Gastroesophageal sphincter (tissue), 4 donors: Measurements from ENCODE around the gene DMBX1. TPM values are rescaled to one million over a fixed set of nuclear protein-coding genes. Genes with fewer than 3 reads are reported as not detected.

Source experiments
- ATAC-seq: fragments of 150-250 bp; one replicate; pipeline ENCODE4 v1.9.1; 2016; ENCODE audit warnings: mild to moderate bottlenecking, moderate library complexity
- H3K27ac ChIP-seq, 4 donors: fragments of 200-600 bp; sonication (generic) in 3 of 4; 1 replicate in 3 of 4; 2 replicates in 1 of 4; pipeline ENCODE4 v1.5.1; 2016 to 2019
- H3K27me3 ChIP-seq: fragments of 200-600 bp; sonication (generic); one replicate; pipeline ENCODE4 v1.5.1; 2019
- H3K36me3 ChIP-seq, 2 donors: fragments of 200-600 bp; sonication (generic); one replicate each; pipeline ENCODE4 v1.5.1; 2019; ENCODE audit warnings: control low read depth in 1 of 2
- H3K4me1 ChIP-seq, 3 donors: fragments of 200-600 bp; sonication (generic); 1 replicate in 2 of 3; 2 replicates in 1 of 3; pipeline ENCODE4 v1.5.1; 2016 to 2019; ENCODE audit warnings: control low read depth in 2 of 3
- H3K4me3 ChIP-seq, 2 donors: fragments of 200-600 bp; sonication (generic); one replicate each; pipeline ENCODE4 v1.5.1; 2019; ENCODE audit warnings: mild to moderate bottlenecking in 1 of 2, moderate library complexity in 1 of 2
- H3K9me3 ChIP-seq, 3 donors: fragments of 200-600 bp; sonication (generic); one replicate each; pipeline ENCODE4 v1.5.1; 2017 to 2019; ENCODE audit warnings: control low read depth in 2 of 3
- EP300 ChIP-seq: sonication (generic); formaldehyde crosslinking; IDR thresholded peaks from one replicate; pipeline ENCODE4 v1.6.1; 2017; ENCODE audit warnings: antibody characterized with exemption, mild to moderate bottlenecking
- POLR2A ChIP-seq, 2 donors: fragments of 450-650 bp; IDR thresholded peaks; one replicate each; pipeline ENCODE4 v1.6.1; 2017; ENCODE audit warnings: antibody characterized with exemption in 2 of 2, mild to moderate bottlenecking in 2 of 2, moderate library complexity in 1 of 2
- POLR2AphosphoS5 ChIP-seq: sonication (generic); formaldehyde crosslinking; IDR thresholded peaks from one replicate; pipeline ENCODE4 v1.6.1; 2017; ENCODE audit warnings: antibody characterized with exemption
- WGBS, 2 donors: methylation state at CpG; one replicate each; pipeline ENCODE4 v1.1.5; 2018; ENCODE audit warnings: low coverage in 1 of 2; 5-methylcytosine and 5-hydroxymethylcytosine counted together
- total RNA-seq, 4 donors: library from RNA; depleted of rRNA; stranded (reverse); fragments of >200 nt; gene quantifications; one replicate each; pipeline ENCODE4 v1.1.0, GENCODE V29; 2016
- TF ChIP-seq, protein P1 (sequence below), 4 experiments: fragments of 200-600 bp in 2 of 4; fragments of 450-650 bp in 2 of 4; sonication (generic) in 1 of 4; IDR thresholded peaks; one replicate each; pipeline ENCODE4 v1.5.1; 2017 to 2019; ENCODE audit warnings: antibody characterized with exemption in 4 of 4, mild to moderate bottlenecking in 2 of 4, moderate library complexity in 2 of 4

DMBX1 gene
- total RNA-seq, 4 donors from 2014 or later = not detected

DNA sequence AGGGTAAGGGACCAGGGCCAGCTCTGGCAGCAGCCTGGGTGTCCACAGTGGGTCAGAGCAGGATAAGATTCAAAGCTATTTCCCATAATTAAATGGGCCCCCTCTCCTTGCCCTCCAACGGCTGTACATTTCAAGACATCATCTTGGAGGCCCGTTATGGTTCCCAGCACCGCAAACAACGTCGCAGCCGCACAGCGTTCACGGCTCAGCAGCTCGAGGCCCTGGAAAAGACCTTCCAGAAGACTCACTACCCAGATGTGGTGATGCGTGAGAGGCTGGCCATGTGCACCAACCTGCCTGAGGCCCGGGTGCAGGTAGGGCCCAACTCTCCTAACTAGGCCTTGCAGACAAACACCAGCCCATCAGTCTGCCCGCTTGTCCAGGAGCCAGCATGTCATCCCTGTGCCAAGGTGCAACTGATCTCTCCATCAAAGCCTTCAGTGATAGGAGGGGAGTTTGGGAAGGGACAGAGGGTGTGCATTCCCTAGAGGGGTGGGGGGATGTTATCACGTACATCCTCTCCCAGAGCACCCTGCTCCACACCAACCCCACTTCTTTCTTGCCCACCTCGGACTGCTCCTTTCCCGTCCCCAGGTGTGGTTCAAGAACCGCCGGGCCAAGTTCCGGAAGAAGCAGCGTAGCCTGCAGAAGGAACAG lies 20.8 kb downstream of the DMBX1 start:
- Histone ChIP-seq H3K27me3 (peaks cover 22% of the 10 kb centered on the region), H3K4me1 (no peaks in the 10 kb centered on the region), H3K4me3 (no peak overlapping the region), H3K27ac (no peak overlapping the region), H3K36me3 (no peaks in the 10 kb centered on the region), H3K9me3 (no peaks in the 10 kb centered on the region)
- WGBS, 2 donors = 82% methylated on average over 3 of the region's 19 CpGs; no CpG with 5 or more reads in 1 of the 2 donors
- ATAC-seq = no peak
- TF ChIP-seq, protein P1, sequence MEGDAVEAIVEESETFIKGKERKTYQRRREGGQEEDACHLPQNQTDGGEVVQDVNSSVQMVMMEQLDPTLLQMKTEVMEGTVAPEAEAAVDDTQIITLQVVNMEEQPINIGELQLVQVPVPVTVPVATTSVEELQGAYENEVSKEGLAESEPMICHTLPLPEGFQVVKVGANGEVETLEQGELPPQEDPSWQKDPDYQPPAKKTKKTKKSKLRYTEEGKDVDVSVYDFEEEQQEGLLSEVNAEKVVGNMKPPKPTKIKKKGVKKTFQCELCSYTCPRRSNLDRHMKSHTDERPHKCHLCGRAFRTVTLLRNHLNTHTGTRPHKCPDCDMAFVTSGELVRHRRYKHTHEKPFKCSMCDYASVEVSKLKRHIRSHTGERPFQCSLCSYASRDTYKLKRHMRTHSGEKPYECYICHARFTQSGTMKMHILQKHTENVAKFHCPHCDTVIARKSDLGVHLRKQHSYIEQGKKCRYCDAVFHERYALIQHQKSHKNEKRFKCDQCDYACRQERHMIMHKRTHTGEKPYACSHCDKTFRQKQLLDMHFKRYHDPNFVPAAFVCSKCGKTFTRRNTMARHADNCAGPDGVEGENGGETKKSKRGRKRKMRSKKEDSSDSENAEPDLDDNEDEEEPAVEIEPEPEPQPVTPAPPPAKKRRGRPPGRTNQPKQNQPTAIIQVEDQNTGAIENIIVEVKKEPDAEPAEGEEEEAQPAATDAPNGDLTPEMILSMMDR (IDR thresholded peaks at IDR 0.05) = no peak
- TF ChIP-seq POLR2A (IDR thresholded peaks at IDR 0.05) (no peak), EP300 (no peak), POLR2AphosphoS5 (no peak)

DNA sequence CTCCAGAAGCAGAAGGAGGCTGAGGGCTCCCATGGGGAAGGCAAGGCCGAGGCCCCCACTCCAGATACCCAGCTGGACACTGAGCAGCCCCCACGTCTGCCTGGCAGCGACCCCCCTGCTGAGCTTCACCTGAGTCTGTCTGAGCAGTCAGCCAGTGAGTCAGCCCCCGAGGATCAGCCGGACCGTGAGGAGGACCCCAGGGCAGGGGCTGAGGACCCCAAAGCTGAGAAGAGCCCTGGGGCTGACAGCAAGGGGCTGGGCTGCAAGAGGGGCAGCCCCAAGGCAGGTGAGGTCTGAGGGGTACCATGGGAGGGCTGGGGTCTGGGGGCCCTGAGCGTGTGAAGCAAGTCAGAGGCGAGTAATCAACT lies 21.3 kb downstream of the DMBX1 start:
- H3K27ac ChIP-seq = no peak overlapping the region
- H3K36me3 ChIP-seq = no peaks in the 10 kb centered on the region
- H3K4me1 ChIP-seq = no peaks in the 10 kb centered on the region
- ATAC-seq = no peak
- no peak overlapping the region for H3K4me3 ChIP-seq
- WGBS, 2 donors = 60 to 75% methylated on average over 2 to 3 of the region's 8 CpGs
- TF ChIP-seq POLR2A (IDR thresholded peaks at IDR 0.05) (no peak), POLR2AphosphoS5 (no peak), EP300 (no peak)
- TF ChIP-seq, protein P1 (IDR thresholded peaks at IDR 0.05) = no peak
- no peaks in the 10 kb centered on the region for H3K9me3 ChIP-seq
- H3K27me3 ChIP-seq = peaks cover 22% of the 10 kb centered on the region

DNA sequence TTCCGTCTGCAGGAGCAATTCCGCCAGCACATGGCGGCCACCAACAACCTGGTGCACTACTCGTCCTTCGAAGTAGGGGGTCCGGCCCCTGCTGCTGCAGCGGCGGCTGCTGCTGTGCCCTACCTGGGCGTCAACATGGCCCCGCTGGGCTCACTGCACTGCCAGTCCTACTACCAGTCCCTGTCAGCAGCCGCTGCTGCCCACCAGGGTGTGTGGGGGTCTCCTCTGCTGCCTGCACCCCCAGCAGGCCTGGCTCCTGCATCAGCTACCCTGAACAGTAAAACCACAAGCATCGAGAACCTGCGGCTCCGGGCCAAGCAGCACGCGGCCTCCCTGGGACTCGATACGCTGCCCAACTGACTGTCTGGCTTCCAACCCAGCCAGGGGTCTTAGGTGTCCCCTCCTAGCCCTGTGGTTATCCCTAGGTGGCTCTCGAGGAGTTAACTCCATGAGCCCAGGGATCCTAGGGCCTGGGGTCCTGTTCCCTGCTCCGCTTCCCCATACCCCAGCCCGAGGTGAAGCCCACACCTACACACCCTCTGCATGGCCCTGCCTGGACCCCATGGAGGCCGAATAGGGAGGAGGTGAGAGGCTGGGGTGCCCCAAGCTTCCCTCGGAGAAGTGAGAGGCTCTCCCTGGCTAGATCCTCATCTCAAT lies 22.6 kb downstream of the DMBX1 start:
- peaks cover 28% of the 10 kb centered on the region for H3K27me3 ChIP-seq
- TF ChIP-seq, protein P1 (IDR thresholded peaks at IDR 0.05) = no peak
- TF ChIP-seq POLR2AphosphoS5 (no peak), EP300 (no peak), POLR2A (IDR thresholded peaks at IDR 0.05) (no peak)
- WGBS, 2 donors = 68% methylated on average over 9 of the region's 23 CpGs; no CpG with 5 or more reads in 1 of the 2 donors

DNA sequence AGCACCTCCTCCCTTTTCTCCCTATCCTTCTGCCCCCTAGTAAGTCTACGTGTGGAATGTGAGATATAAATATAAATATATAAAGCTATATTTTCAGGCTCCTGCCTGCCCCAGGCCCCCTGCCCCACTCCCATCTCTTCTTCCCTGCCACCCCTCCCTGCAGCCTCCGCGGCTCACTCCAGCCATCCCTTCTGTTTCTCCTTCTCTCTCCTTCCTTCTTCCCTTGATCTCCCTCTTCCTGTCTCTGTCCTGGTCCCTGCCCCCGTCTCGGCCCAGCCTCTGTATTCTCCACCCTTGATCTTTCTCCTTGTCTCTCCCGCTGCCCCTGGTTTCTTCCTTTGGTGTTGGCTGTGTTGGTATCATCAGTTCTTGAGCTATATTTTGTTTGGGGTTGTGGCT lies 23.2 kb downstream of the DMBX1 start:
- no peak overlapping the region for H3K4me3 ChIP-seq
- H3K4me1 ChIP-seq = no peaks in the 10 kb centered on the region
- ATAC-seq = no peak
- H3K27ac ChIP-seq = no peak overlapping the region
- H3K36me3 ChIP-seq = no peaks in the 10 kb centered on the region
- no peaks in the 10 kb centered on the region for H3K9me3 ChIP-seq
- WGBS, 2 donors = 43 to 51% methylated on average over 5 to 6 of the region's 6 CpGs
- H3K27me3 ChIP-seq = peaks cover 34% of the 10 kb centered on the region
- TF ChIP-seq POLR2AphosphoS5 = no peak
- TF ChIP-seq, protein P1 (IDR thresholded peaks at IDR 0.05) = no peak
- no peak for TF ChIP-seq EP300
- TF ChIP-seq POLR2A (IDR thresholded peaks at IDR 0.05) = no peak

More for the DNA sequence above, 22.6 kb downstream of the DMBX1 start:
- H3K36me3 ChIP-seq = no peaks in the 10 kb centered on the region
- no peak for ATAC-seq
- H3K27ac ChIP-seq = no peak overlapping the region
- no peaks in the 10 kb centered on the region for H3K9me3 ChIP-seq
- H3K4me3 ChIP-seq = no peak overlapping the region
- no peaks in the 10 kb centered on the region for H3K4me1 ChIP-seq

DNA sequence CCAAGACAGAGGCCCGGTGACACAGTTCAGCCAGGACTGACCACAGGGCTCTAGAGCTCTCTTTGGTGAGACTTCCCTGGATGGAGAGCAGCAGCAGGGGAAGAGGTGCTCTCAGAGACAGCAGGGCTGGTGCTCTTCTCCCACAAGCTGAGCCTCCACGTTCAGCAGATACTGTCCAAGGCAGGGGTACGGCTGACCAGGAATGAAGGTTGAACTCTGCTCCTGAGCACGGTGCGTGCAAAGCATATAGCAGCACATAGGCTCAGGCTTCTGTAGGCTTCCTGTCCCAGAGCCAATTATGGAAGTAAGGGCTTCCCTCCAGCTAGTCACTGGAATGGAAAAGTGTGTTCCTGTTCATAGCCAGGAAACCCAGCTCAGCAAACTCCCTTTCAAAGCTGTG lies 23.9 kb downstream of the DMBX1 start:
- Histone ChIP-seq H3K4me1 (no peaks in the 10 kb centered on the region), H3K27ac (no peak overlapping the region), H3K27me3 (peaks cover 41% of the 10 kb centered on the region), H3K4me3 (no peak overlapping the region), H3K9me3 (no peaks in the 10 kb centered on the region), H3K36me3 (no peaks in the 10 kb centered on the region)
- WGBS, 2 donors = 0% methylated on average over 1 of the region's 5 CpGs; no CpG with 5 or more reads in 1 of the 2 donors
- TF ChIP-seq POLR2AphosphoS5 = no peak
- TF ChIP-seq POLR2A (IDR thresholded peaks at IDR 0.05) = no peak
- TF ChIP-seq EP300 = no peak
- TF ChIP-seq, protein P1 (IDR thresholded peaks at IDR 0.05) = no peak
- no peak for ATAC-seq
